Right lobe of liver (tissue), 6 donors: ENCODE measurements around the gene BPIFA2. TPM values are rescaled to one million over a fixed set of nuclear protein-coding genes. Genes with fewer than 3 reads are reported as not detected.

ENCODE experiments used
- ATAC-seq, 4 donors: fragments of 200-7000 bp; cut with Tn5 transposase; one replicate each; pipeline ENCODE4 v1.9.1; 2020; ENCODE audit warnings: mild to moderate bottlenecking in 4 of 4, moderate library complexity in 4 of 4
- DNase-seq, 3 donors: peaks; one replicate each; pipeline ENCODE4 v3.0.0-alpha.2; 2020
- H3K27ac ChIP-seq, 3 donors: fragments of 200-600 bp; one replicate each; pipeline ENCODE4 v1.8.0; 2022
- H3K27me3 ChIP-seq, 2 donors: fragments of 200-600 bp; one replicate each; pipeline ENCODE4 v1.8.0; 2022
- H3K36me3 ChIP-seq, 4 donors: fragments of 200-600 bp; sonication (generic) in 1 of 4; one replicate each; pipeline versions ENCODE4 v1.5.1 to v1.8.0; 2017 to 2022; ENCODE audit warnings: control low read depth in 1 of 4
- H3K4me1 ChIP-seq, 4 donors: fragments of 200-600 bp; sonication (generic) in 1 of 4; one replicate each; pipeline versions ENCODE4 v1.5.1 to v1.8.0; 2017 to 2022; ENCODE audit warnings: control low read depth in 1 of 4
- H3K4me3 ChIP-seq, 3 donors: fragments of 200-600 bp; one replicate each; pipeline ENCODE4 v1.8.0; 2022
- H3K9me3 ChIP-seq, 4 donors: fragments of 200-600 bp; sonication (generic) in 1 of 4; one replicate each; pipeline versions ENCODE4 v1.5.1 to v1.8.0; 2017 to 2022; ENCODE audit warnings: control low read depth in 1 of 4
- CTCF ChIP-seq, 4 donors: fragments of 200-600 bp in 3 of 4; fragments of 450-650 bp in 1 of 4; IDR thresholded peaks; one replicate each; pipeline versions ENCODE4 v1.5.1 to v1.8.0; 2016 to 2022; ENCODE audit warnings: antibody characterized with exemption in 4 of 4, mild to moderate bottlenecking in 2 of 4
- POLR2A ChIP-seq: fragments of 450-650 bp; IDR thresholded peaks from one replicate; pipeline ENCODE4 v1.6.1; 2017; ENCODE audit warnings: antibody characterized with exemption, mild to moderate bottlenecking
- WGBS: methylation state at CpG from one replicate; pipeline ENCODE4 v1.1.6; 2018; ENCODE audit warnings: low coverage, low lambda C conversion rate; ENCODE audit not compliant: insufficient coverage; ENCODE audit errors: missing lambda C conversion rate; 5-methylcytosine and 5-hydroxymethylcytosine counted together
- intact Hi-C, 2 donors: fragments of 100-400 bp; cut with DNase I; formaldehyde crosslinking; loops; one replicate each; pipeline versions ENCODE4 v1.11.2 to v1.14.1; 2022
- total RNA-seq, 6 experiments: library from RNA; depleted of rRNA in 2 of 6; stranded (reverse); fragments of >200 nt in 2 of 6; fragmentation: NEBNext Ultra II Directional in 3 of 6; extraction: Animal tissue kit (Norgen Biotek cat#: 25700) in 3 of 6; gene quantifications; one replicate each; pipeline versions ENCODE4 v1.1.0 to v1.2.4, GENCODE V29; 2016 to 2023
- donor health status: DM: no; HTN: yes; CAD: no.
- donor health status: DM: no; HTN: no; CAD: no.
- donor health status: DM: no; HTN: no; CAD: no.
- donor health status: DM: no; HTN: yes; CAD: no.
- donor health status: DM: no; HTN: yes; CAD: no.

Gene BPIFA2
- total RNA-seq, 6 experiments from 2014 or later: not detected

- DNase-seq (no peak), ATAC-seq (peak in 1 of 4 donors; percentile 30)
- Histone ChIP-seq H3K36me3 (no peaks in the 10 kb centered on the region), H3K27me3 (no peaks in the 10 kb centered on the region), H3K9me3 (no peaks in the 10 kb centered on the region), H3K4me1 (no peaks in the 10 kb centered on the region), H3K27ac (no peak within 1 kb of the TSS), H3K4me3 (no peak within 1 kb of the TSS)
- no peak for TF ChIP-seq CTCF (IDR thresholded peaks at IDR 0.05)
- 63% methylated on average over 1 of the region's 2 CpGs for WGBS
- intact Hi-C loops: loop anchor here in 1 of 2 donors (10.0 kb wide), 1 partner anchor 312 kb away; no protein-coding TSS in a partner anchor
These were observed 49.1 kb downstream of the BPIFA2 start, which contains the start of gene BPIFA3 for GRCh38 chr20:33217052-33217451. BPIFA3 (plus strand) TSS chr20:33217352; CDS start chr20:33217537, 185 bp downstream.

GRCh38 chr20:33224399-33224798 is 56.4 kb downstream of the BPIFA2 start:
- no peaks in the 10 kb centered on the region for H3K4me1 ChIP-seq
- no peaks in the 10 kb centered on the region for H3K9me3 ChIP-seq
- TF ChIP-seq POLR2A (no peak), CTCF (IDR thresholded peaks at IDR 0.05) (no peak)
- H3K27ac ChIP-seq: no peak overlapping the region
- H3K4me3 ChIP-seq: no peak overlapping the region
- intact Hi-C loops: loop anchor here in 1 of 2 donors (10.0 kb wide), 1 partner anchor 310 kb away; no protein-coding TSS in a partner anchor
- WGBS: 83% methylated on average over 3 of the region's 4 CpGs
- ATAC-seq (no peak), DNase-seq (no peak)
- H3K27me3 ChIP-seq: no peaks in the 10 kb centered on the region
- no peaks in the 10 kb centered on the region for H3K36me3 ChIP-seq

GRCh38 chr20:33229843-33230242 is 61.9 kb downstream of the BPIFA2 start:
- H3K36me3 ChIP-seq: no peaks in the 10 kb centered on the region
- intact Hi-C loops: loop anchor here in 1 of 2 donors (10.0 kb wide), 1 partner anchor 315 kb away; no protein-coding TSS in a partner anchor
- H3K27ac ChIP-seq: no peak overlapping the region
- H3K27me3 ChIP-seq: no peaks in the 10 kb centered on the region
- WGBS: 16% methylated on average over 3 of the region's 6 CpGs
- no peak for TF ChIP-seq POLR2A
- no peak for TF ChIP-seq CTCF (IDR thresholded peaks at IDR 0.05)
- DNase-seq: no peak
- no peaks in the 10 kb centered on the region for H3K4me1 ChIP-seq
- no peaks in the 10 kb centered on the region for H3K9me3 ChIP-seq
- H3K4me3 ChIP-seq: no peak overlapping the region
- no peak for ATAC-seq

Other genes starting within 250 kb of the BPIFA2 start
- not detected for gene SUN5, start 163.7 kb upstream of the BPIFA2 start, total RNA-seq
- gene BPIFB2, start 160.5 kb upstream of the BPIFA2 start, total RNA-seq: under 1 TPM in 1 of 6 experiments, not detected in 5; 0.12 TPM
- gene BPIFB6, start 136.5 kb upstream of the BPIFA2 start, total RNA-seq: not detected
- gene BPIFB3, start 114.3 kb upstream of the BPIFA2 start, total RNA-seq: not detected
- not detected for gene BPIFB4, start 88.5 kb upstream of the BPIFA2 start, total RNA-seq
- gene BPIFA3, start 49.2 kb downstream of the BPIFA2 start, total RNA-seq: not detected
- gene BPIFA1, start 67.8 kb downstream of the BPIFA2 start, total RNA-seq: not detected
- not detected for gene BPIFB1, start 115.1 kb downstream of the BPIFA2 start, total RNA-seq
- gene CDK5RAP1, start 233.4 kb downstream of the BPIFA2 start, total RNA-seq: 10 to 100 TPM; 10.9 to 21.6 (median 14.0) TPM